GM18499 (cell line): ENCODE data around the gene HSPE1.
A peak's percentile ranks its signal among the peaks of the same experiment; 100 is the strongest.
"Not testable (repeated sequence)": the region's sequence is repeated elsewhere in the genome, so short reads cannot be mapped to it uniquely, and the experiment has no call there.

ENCODE experiments used
- ATAC-seq: cut with Tn5 transposase; IDR thresholded peaks from one replicate; pipeline ENCODE4 v1.9.1; 2021; ENCODE audit warnings: moderate number of reproducible peaks; ENCODE audit not compliant: insufficient read depth, unreplicated experiment

HSPE1 gene

DNA sequence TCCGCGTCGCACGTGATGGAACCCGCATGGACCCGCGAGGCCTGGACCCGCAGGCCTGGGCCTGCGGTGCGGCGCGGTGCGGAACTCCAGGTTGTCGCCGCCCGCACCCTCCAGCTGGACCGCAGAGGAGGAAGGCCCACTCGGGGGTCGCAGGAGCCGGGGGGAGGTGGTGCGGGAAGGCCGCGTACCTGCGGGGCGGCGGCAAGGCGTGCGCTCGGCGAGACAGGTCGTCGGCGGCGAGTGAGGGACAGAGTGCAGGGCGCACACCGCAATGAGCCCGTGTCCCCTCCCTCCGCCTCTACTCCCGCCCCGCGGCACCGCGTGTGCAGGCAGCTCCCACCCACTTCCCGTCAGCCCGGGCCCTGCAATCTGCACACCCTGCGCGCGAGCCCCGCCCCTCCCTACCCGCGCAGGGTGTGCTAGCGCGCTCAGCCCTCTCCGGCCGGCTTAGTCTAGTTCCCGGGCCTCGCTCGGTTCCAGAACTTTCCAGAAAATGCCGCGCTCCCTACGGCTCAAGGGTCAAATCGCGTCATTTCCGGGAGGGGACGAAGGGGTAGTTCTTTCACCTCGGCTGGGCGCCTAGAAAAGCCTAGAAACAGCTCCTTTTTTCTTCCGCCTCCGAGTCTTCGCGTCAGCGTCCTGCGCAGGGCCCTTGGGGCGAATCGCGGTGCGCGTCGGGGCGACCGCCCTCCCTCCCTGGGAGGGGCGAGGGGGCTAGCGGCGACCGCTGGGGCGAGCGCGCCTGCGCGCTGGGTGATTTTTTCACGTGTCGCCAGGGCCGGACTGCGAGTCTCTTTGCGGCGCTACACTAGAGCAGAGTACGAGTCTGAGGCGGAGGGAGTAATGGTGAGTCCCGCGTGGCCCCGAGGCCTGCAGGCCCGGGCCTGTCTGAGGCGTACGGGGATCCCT lies at the start of gene HSPE1, which contains the start of gene HSPD1:
Gene HSPE1, plus strand, starts transcription at position 786 of the 909 bp plus-strand sequence. Its CDS starts 58 bp downstream, at position 844.
Gene HSPD1, minus strand, starts transcription at position 247 of the 909 bp plus-strand sequence. CDS start 992 bp downstream, outside the sequence.
- ATAC-seq, result peak; percentile 73

DNA sequence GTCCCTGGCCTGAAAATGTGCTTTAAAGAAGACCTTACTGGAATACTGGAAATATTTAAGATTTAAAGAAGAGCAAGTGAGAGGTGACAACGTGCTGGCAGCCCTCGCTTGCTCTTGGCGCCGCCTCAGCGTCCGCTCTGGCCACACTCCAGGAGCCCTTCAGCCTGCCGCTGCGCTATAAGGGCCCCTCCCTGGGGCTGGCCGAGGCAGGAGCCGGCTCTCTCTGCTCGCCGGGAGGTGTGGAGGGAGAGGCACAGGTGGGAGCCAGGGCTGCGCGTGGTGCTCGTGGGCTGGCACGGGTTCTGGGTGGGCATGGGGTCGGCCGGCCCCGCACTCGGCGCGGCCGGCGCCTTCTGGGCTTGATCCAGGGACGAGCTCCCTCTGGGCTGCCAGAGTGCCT lies 49.7 kb upstream of the HSPE1 start:
- no peak for ATAC-seq

DNA sequence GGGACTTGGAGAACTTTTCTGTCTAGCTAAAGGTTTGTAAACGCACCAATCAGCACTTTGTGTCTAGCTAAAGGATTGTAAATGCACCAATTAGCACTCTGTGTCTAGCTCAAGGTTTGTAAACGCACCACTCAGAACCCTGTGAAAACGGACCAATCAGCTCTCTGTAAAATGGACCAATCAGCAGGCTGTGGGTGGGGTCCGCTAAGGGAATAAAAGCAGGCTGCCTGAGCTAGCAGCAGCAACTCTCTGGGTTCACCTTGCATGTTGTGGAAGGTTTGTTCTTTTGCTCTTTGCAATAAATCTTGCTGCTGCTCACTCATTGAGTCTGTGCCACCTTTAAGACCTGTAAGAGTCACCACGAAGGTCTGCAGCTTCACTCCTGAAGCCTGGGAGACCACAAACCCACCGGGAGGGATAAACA lies 49.2 kb upstream of the HSPE1 start:
- not testable (repeated sequence) for ATAC-seq

DNA sequence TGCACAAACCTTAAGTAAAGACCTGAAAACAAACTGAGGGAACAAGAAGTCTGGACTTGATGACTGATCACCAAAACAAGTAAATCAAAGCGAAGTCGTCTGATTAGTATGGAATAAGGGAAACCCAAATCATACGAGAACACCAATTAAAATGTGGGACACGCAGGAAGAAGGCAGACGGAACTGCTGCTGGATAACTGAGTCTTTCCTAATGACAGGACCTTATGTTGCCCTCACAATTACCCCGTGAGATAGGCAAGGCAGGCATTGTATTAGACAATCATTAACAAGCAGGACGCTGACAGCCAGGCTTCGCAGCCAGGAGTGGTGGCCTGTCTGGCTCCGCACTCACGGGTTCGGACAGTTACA lies 47.4 kb upstream of the HSPE1 start:
- no peak for ATAC-seq

DNA sequence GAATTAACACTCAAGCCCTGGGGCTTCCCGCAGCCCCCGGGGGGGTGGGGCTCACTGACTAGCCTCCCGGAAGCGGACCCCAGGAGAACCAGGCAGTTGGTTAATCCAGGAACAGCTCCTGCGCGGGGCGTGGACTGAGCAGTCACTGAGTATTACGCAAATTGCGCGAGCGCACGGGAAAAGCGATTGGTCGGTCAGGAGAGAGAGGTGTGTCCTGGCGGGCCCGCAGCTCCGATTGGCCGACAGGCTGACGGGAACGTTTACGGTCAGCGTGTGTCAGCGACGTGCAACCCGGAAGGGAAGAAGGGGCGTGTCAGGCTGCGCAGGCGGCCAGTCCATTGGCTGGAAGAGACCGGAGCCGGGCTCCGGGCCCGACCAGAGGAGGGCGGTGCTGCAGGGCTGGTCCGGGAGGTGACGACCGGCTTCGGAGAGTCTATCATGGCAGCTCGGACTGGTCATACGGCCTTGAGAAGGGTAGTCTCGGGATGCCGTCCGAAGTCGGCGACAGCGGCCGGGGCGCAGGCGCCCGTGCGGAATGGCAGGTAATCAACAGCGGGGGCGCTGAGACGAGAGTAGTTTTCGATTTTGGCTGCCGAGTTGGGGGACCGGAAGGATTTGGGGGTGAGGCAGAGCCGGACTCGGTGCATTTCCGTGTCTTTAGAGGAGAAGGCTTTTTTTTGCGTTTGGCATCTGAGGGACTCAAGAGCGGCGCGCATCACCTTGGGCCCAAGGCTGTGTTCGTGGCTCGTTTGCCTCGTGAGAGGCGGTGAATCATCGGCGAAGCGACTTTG lies 46.9 kb upstream of the HSPE1 start, which contains the start of gene COQ10B:
Gene COQ10B, plus strand, starts transcription at position 430 of the 791 bp plus-strand sequence. Its CDS starts 9 bp downstream, at position 439.
- peak; percentile 95 for ATAC-seq

DNA sequence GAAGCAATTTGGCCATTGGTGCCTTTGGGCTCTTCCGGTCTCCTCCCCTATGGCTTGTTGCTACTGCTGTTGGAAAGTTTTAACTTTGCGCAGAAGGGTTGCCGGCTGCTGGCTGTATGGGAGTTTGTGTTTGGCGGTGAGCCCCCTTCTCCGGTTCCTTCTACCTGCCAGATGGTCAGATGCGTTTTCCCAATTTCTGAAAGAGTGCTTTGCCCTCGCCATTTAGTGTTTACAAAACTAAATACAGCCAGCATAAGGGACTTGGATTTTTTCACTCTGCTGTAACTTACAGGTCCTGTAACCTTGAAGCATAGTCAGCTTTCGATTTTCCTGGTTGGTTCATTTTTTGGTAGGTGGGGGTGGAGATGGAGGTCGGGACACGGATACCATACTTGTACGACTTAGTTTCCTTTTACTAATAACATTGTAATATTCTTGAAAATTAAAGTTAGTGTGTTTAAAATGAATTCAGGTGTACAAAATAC lies 46.2 kb upstream of the HSPE1 start:
- ATAC-seq, result peak; percentile 19

DNA sequence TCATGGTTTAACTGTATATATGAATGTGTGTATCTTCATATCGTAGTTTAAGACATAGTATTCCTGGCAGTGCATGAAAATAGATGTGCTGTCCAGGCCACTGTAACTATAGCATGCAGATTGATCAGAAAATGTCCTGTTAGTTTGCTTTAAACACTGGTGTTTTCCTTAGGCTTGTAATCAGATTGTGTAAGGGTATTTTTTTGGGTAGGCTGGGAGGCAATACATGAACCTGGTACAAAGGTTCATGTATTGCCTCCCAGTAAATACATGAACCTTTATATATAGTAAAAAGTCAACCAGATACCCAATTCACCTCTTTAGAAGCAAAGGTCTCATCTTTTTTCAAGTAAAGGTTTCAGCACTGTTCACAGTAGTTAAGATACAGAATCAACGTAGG lies 45.3 kb upstream of the HSPE1 start:
- no peak for ATAC-seq

DNA sequence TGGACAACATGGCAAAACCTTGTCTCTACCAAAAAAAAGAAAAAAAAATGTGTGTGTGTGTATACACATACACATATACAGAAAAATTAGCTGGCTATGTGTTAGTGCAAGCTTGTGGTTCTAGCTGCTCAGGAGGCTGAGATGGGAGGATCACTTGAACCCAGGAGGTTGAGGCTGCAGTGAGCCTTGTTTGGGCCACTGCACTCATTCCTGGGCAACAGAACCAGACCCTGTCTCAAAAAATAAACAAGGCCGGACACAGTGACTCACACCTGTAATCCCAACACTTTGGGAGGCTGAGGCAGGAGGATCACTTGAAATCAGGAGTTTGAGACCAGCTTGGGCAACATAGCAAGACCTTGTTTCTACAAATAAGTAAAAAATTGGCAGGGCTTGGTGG lies 44.8 kb upstream of the HSPE1 start:
- no peak for ATAC-seq

DNA sequence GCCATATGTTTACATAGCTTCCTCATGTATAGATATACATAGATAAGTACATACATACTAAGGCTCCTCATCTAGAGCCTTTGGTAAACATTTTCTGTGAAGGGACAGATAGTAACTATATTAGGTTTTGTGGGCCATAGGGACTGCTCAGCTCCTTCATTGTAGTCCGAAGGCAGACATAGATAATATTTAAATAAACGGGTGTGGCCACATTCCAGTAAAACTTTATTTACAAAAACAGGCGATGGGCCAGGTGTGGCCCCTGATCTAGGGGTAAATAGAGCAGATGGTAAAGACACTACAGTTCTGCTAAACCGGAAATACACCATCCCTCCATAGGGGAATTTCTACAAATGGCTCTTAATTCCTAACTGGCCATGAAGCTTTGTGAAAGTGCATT lies 39.5 kb upstream of the HSPE1 start:
- ATAC-seq, result no peak

DNA sequence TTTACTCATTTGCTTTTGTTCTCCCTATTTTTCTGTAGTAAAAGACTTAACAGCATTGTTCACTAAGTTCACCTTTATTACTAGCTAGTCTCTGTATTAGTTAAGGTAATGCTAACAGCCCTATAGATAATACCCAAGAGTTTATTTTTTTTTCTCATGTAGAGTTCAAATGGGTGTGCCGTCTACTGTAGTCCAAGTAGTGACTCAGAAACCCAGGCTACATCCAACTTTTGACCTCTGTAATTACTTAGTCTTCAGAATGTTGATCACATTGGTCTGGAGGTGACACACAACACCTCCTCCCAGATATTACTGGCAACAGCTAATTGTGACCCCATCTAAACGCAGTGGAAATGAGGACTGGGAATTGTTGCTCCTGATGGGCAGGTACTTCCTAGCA lies 39.1 kb upstream of the HSPE1 start:
- no peak for ATAC-seq

DNA sequence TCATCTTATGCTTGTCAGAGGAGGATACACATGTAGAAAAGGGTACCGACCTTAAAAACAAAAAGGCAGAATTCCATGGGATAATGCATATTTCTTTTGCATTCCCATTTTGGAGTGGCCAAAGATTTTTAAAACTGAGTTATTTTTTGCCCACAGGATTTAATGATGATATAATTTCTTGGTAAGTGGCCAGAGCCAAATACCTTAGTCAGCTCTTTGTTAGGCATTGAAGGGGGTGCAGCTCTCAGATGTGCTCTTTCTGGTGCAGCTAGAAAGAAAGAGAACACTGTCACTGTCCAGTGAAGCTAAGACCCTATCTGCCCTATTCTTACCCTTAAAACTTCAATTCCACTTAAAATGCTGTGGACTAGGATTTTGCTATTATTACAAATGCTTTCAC lies 36.0 kb upstream of the HSPE1 start:
- ATAC-seq, result no peak

DNA sequence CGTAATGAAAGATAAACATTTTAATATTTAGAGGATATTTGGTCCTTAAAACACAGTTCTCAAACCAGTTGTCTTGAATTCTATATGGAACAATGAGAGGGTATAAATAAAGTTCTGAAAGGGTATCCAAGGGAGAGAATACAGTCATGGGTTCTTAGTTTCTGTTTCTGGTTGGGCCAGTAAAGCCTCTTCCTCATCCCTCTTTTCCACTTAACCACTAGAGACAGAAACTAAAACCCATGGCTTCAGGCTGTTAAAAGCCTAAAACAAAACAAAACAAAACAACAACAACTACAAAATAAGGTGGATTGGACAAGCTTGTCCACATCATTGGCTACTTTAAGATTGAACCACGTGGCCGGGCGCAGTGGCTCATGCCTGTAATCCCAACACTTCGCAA lies 28.0 kb upstream of the HSPE1 start:
- no peak for ATAC-seq

DNA sequence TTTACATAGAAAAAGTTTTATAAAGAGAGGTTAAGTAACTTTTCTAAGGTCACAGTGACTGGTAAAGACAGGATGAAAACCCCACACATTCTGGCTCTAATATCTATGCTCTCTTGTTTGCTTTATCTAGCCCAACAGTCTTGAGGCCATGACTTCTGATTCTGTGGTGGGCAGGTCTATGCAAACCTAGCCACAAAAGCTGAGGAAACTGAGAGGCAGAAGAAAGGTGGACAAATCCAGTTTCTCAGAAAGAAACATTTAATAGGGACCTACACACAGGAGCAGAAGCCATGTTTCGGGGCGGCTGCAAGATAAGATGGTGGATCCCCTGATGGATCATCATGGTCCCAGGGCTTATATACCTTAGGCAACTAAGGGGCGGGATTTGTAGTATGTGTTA lies 22.4 kb upstream of the HSPE1 start:
- no peak for ATAC-seq

DNA sequence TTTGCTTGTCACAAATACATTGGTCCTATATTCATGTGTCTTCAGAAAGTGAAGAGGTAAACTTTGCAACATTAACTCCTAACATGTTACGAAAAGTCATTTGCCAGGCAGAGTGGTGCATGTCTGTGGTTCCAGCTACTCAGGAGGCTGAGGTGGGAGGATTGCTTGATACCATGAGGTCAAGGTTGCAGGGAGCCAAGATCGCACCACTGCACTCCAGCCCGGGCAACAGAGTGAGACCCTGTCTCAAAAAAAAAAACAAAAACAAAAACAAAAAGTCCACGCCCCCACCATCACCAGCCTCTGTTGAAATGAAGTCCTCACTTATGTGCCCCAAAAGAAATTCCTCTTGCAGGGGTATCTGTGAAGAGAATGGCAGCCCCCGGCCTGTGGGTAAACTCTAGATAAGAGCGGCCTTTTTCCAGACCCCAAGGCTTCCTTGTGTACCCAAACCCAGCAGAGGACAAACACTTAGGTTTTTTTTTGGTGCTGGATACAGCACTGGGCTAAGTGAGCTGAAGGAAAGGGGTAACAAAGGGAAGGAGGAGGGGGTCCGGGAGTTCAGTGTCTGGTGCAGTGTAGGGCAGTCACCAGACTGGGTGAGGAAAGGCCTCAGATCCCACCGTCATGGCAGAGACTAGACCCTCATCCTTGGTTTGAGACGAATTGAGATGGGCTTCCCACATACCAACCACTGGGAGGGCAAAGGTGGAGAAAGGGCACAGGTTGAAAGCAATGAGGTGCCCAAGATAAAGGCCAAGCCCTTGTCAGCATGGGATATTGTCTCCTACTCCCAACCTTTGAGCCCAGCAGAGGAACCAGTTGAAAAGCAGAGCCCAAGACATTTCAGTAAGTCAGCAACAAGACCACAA lies 19.8 kb upstream of the HSPE1 start:
- ATAC-seq, result no peak

DNA sequence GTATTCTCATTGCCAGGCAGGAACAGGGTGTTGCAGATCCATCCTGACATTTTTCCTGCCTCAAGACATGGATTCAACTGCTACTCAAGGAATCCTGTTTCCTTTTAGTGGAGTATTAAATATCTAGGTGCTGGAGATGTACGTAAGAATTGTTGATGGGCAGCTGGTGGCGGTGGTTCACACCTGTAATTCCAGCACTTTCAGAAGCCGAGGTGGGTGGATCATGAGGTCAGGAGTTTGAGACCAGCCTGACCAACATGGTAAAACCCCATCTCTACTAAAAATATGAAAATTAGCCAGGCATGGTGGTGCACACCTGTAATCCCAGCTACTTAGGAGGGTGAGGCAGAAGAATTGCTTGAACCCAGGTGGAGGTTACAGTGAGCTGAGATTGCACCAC lies 15.9 kb upstream of the HSPE1 start:
- ATAC-seq, result not testable (repeated sequence)

DNA sequence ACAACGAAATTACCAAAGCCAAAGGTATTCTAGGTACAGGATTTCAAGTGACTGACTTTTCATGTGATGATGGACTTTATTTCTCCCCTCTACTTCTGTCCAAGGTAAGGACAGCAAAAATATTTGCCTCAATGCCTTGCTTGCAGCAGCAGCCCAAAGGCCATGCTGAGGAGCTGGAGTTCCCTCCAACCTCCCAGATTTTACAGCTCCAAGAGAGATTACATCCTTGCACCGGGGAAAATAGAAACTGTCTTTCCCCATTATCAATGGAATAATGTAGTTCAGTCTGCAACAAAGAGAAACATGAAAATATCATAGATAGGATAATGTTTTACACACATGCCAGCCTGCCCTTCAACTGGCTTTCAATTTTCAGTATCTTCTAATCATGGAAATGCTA lies 14.0 kb upstream of the HSPE1 start:
- ATAC-seq, result no peak

DNA sequence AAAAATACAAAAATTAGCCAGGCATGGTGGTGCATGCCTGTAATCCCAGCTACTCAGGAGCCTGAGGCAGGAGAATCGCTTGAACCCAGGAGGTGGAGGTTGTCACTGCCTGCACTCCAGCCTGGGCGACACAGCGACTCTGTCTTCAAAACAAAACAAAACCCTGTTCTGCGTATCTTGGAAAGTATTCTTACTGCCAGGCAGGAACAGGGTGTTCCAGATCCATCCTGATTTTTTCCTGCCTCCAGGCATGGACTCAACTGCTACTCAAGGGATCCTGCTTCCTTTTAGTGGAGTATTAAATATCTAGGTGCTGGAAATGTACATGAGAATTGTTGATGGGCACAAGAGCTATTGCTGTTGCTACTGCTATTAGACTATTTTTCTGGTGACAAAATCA lies 12.8 kb upstream of the HSPE1 start:
- ATAC-seq, result no peak

DNA sequence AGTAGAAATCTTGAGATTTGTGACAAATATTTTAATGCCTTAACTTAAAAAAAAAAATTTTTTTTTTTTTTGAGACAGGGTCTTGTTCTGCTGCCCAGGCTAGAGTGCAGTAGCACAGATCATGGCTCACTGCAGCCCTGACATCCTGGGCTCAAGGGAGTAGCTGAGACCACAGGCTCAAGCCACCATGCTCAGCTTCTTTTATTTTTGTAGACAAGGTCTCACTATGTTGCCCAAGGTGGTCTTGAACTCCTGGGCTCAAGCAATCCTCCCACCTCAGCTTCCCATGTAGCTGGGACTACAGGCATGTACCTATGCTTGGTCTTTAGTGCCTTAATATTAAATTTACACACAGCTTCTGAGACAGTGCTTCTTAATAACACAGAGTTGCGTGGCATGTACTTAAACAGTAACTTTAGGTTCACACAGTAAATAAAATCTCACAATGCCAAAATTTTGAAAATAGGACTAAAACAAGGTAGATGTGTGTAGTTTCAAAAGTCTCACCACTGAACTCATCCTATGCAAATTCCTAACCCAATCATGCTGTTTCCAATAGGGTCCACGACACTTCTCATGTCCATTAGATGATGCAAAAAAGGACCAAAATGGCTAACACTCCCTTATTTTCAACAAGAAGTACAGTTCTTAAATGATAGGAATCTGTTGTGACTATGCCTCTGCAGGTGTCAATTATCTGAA lies 4.6 kb upstream of the HSPE1 start:
- no peak for ATAC-seq

DNA sequence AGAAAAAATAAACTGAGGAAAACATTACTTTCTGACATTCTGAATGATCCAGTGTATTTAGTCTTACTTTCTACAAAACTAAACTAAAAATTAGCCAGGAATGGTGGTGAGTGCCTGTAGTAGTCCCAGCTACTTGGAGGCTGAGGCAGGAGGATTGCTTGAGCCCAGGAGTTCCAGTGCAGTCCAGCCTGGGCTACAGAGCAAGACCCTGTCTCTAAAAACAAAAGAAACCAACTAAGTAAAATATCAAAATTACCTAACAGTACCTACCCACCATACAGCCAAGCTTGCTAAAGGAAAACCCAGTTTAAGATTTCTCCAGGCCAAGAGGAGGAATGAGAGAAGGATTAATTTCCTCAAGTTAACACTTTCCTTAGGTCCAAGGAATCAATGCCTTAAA lies 3.5 kb upstream of the HSPE1 start:
- ATAC-seq, result no peak
